ENCODE measurements around the gene PARP8.
"Not testable (repeated sequence)": the region's sequence is repeated elsewhere in the genome, so short reads cannot be mapped to it uniquely, and the experiment has no call there.

The PARP8 gene

DNA sequence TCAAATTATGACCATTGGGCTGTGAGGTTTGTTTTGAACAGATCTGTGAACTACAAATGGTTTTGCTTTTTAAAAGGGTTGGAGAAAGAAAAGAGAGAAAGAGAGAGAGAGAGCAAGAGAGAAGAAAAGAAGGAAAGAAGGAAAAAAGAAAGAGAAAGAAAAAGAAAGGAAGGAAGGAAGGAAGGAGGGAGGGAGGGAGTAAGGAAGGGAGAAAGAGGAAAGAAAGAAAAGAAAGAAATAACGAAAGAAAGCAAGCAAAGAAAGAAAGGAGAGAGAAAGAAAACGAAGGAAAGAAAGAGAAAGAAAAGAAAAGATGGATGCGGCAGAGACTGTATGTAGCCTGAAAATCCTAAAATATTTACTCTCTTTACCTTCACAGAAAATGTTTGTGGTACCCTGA, 104.0 kb downstream of the PARP8 start:
- TF ChIP-seq, protein P1, sequence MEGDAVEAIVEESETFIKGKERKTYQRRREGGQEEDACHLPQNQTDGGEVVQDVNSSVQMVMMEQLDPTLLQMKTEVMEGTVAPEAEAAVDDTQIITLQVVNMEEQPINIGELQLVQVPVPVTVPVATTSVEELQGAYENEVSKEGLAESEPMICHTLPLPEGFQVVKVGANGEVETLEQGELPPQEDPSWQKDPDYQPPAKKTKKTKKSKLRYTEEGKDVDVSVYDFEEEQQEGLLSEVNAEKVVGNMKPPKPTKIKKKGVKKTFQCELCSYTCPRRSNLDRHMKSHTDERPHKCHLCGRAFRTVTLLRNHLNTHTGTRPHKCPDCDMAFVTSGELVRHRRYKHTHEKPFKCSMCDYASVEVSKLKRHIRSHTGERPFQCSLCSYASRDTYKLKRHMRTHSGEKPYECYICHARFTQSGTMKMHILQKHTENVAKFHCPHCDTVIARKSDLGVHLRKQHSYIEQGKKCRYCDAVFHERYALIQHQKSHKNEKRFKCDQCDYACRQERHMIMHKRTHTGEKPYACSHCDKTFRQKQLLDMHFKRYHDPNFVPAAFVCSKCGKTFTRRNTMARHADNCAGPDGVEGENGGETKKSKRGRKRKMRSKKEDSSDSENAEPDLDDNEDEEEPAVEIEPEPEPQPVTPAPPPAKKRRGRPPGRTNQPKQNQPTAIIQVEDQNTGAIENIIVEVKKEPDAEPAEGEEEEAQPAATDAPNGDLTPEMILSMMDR (IDR thresholded peaks at IDR 0.05; ENCODE audit: low read depth, low read length) = no peak
- H3K4me3 ChIP-seq (ENCODE audit: low read depth, low read length) = no peak overlapping the region

DNA sequence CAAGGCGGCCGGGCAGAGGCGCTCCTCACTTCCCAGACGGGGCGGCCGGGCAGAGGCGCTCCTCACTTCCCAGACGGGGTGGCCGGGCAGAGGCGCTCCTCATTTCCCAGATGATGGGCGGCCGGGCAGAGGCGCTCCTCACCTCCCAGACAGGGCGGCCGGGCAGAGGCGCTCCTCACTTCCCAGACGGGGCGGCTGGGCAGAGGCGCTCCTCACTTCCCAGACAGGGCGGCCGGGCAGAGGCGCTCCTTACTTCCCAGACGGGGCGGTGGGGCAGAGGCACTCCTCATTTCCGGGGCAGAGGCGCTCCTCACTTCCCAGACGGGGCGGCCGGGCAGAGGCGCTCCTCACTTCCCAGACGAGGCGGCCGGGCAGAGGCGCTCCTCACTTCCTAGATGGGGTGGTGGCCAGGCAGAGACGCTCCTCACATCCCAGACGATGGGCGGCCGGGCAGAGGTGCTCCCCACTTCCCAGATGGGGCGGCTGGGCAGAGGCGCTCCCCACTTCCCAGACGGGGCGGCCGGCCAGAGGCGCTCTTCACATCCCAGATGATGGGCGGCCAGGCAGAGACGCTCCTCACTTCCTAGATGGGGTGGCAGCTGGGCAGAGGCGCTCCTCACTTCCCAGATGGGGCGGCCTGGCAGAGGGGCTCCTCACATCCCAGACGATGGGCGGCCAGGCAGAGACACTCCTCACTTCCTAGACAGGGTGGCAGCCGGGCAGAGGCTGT, 108.2 kb downstream of the PARP8 start:
- H3K4me3 ChIP-seq (ENCODE audit: low read depth, low read length) = not testable (repeated sequence)

DNA sequence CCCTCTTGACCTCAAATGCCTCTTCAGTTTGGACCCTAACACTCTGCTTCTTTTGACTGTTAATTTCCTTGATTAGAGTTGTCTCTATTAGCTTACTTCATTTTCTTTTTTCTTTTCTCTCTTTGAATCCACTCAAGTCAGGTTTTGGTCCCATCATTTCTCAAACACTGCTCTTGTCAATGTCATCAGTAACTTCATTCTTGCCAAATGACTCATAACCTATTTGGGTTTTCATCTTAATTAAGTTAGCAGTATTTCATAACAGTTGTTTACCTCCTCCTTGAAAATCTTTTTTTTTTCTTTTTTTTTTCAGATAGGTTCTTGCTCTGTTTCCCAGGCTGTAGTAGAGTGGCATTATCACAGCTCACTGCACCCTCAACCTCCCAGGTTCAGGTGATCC, 119.6 kb downstream of the PARP8 start:
- TF ChIP-seq, protein P1 (IDR thresholded peaks at IDR 0.05; ENCODE audit: low read depth, low read length) = no peak
- no peak overlapping the region for H3K4me3 ChIP-seq (ENCODE audit: low read depth, low read length)

DNA sequence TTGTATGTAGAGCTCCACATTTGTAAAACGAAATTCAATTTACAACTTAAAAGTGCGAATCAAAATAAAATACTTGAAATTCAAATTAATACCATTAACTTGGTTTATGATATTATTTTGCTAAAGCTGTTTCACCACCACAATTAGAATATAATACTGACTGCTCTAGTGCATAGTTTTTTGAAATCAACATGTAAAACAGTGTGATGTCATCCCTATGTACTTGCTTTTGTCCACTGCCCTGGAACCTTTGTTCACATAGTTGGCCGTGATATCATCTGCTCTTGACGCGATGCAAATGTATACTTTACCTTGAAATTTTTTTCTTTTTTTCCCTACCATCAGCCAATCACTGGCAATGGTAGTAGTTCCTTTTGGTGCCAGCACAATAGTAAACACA, 125.4 kb downstream of the PARP8 start:
- TF ChIP-seq, protein P1 (IDR thresholded peaks at IDR 0.05; ENCODE audit: low read depth, low read length) = no peak
- H3K4me3 ChIP-seq (ENCODE audit: low read depth, low read length) = no peak overlapping the region

DNA sequence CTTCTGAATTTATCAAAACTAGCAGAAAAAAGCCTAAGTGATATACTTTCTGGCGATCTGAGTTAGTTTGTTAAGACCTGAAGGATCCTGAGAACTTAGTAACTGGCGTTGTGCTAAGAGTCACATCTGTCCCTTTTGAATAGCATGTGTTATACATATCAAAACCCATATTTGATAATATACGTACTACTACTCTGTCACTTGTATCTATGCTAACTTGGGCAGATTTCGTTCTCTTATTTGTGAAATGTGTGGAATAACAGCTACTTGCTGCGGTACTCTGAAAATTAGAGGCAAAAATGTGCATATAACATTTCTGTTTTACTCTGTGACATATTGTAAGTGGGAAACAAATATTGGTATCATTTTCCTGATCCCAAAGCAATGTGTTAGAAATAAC, 126.4 kb downstream of the PARP8 start:
- TF ChIP-seq, protein P1 (IDR thresholded peaks at IDR 0.05; ENCODE audit: low read depth, low read length) = no peak

DNA sequence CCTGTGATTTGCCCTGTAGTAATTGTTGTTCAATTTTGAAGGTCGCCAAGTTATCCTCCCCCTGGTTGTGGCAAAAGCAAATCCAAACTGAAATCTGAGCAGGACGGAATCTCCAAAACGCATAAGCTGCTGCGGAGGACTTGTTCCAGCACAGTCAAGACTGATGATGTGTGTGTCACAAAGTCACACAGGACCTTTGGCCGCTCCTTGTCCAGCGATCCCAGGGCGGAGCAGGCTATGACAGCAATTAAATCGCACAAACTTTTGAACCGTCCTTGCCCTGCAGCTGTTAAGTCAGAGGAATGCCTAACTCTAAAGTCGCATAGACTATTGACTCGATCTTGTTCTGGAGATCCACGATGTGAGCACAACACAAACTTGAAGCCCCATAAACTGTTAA, 128.4 kb downstream of the PARP8 start:
- H3K4me3 ChIP-seq (ENCODE audit: low read depth, low read length) = no peak overlapping the region
- TF ChIP-seq, protein P1 (IDR thresholded peaks at IDR 0.05; ENCODE audit: low read depth, low read length) = no peak

More for the DNA sequence above, 126.4 kb downstream of the PARP8 start:
- no peak overlapping the region for H3K4me3 ChIP-seq (ENCODE audit: low read depth, low read length)

DNA sequence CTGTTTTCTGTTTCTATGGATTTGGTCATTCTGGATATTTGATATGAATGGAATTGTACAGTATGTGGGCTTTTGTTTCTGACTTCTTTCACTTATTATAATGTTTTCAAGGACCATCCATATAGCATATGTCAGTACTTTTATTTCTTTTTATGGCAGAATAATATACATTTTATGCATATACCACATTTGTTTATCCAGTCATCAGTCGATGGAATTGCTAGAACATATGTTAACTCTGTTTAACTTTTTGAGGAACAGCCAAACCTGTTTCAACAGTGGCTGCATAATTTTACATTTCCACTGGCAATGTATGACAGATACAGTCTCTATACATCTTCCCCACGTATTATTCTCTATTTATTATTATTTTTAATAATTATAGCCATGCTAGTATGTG, 131.6 kb downstream of the PARP8 start:
- TF ChIP-seq, protein P1 (IDR thresholded peaks at IDR 0.05; ENCODE audit: low read depth, low read length) = no peak
- H3K4me3 ChIP-seq (ENCODE audit: low read depth, low read length) = no peak overlapping the region

DNA sequence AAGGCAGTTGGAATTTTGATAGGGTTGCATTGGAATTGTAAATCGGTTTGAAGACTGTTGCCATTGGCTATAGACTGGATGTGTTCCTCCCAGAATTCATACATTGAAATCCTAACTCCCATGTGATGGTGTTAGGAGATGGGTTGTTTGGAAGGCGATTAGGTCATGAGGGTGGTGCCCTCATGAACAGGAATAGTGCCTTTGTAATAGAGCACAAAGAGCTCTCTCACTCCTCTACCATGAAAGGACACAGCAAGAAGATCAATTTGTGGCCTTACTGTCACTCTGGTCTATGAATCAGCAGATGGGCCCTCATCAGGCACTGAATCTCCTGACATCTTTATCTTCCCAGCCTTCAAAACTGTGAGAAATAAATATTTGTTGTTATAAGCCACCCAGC, 133.2 kb downstream of the PARP8 start:
- TF ChIP-seq, protein P1 (IDR thresholded peaks at IDR 0.05; ENCODE audit: low read depth, low read length) = no peak

More for the DNA sequence above, 133.2 kb downstream of the PARP8 start:
- no peak overlapping the region for H3K4me3 ChIP-seq (ENCODE audit: low read depth, low read length)
